Measurements from ENCODE around the gene BTN1A1. TPM values are rescaled to one million over a fixed set of nuclear protein-coding genes. Genes with fewer than 3 reads are reported as not detected.

Gene BTN1A1
- total RNA-seq (not detected), polyA plus RNA-seq (not detected)
- long read RNA-seq, donor 1, result 0 reads
- long read RNA-seq, donor 2, result 0 reads
- long read RNA-seq, donor 3, result 0 reads
- long read RNA-seq, donor 4, result 0 reads
- long read RNA-seq, donor 5, result 0 reads
- long read RNA-seq, donor 6, result 0 reads
- long read RNA-seq, donor 7, result 0 reads
- long read RNA-seq, donor 8, result 0 reads
- long read RNA-seq, donor 9, result 0 reads
- long read RNA-seq, donor 10, result 0 reads

DNA sequence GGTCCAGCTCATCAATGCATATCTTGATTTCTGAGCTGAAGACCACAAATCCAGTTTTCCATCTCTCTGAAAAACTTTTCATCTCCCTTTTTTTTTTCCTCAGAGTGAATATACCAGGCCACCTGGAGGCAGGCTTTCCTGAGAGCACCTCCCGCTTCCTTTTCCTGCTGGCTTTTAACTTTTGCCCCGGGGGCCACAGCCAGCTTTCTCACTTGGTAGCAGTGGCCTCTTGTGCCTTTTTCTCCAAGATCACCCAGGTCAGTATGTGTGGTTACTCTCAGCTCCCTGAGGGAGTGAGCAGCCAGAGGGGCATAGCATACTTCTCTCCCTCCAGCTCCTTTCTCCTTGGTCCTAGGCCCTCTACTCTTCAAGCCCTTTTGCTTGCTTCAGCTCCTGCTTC lies at the start of gene BTN1A1:
Gene BTN1A1 (plus strand): TSS at position 202 of the 400 bp plus-strand sequence. CDS start 984 bp downstream, outside the sequence.
- Histone ChIP-seq H3K36me3 (no peaks in the 10 kb centered on the region), H3K27me3 (peaks cover 0 to 56% (median 25%) of the 10 kb centered on the region in 3 donors), H3K27ac (no peak within 1 kb of the TSS), H3K4me3 (no peak within 1 kb of the TSS), H3K9me3 (no peaks in the 10 kb centered on the region), H3K4me1 (peaks cover 13 to 15% (median 14%) of the 10 kb centered on the region in 4 donors)
- no peak for TF ChIP-seq POLR2AphosphoS5 (IDR thresholded peaks at IDR 0.05)
- no peak for TF ChIP-seq CTCF (IDR thresholded peaks at IDR 0.05)
- no peak for TF ChIP-seq EP300 (IDR thresholded peaks at IDR 0.05)
- no peak for TF ChIP-seq POLR2A (IDR thresholded peaks at IDR 0.05)
- DNase-seq, result no peak
- WGBS, 5 donors, result 52 to 75% (median 58%) methylated on average over 2 of the region's 2 CpGs
- intact Hi-C loops (cut with DNase I; ENCODE audit: low total_unique reads), result no loop called here

DNA sequence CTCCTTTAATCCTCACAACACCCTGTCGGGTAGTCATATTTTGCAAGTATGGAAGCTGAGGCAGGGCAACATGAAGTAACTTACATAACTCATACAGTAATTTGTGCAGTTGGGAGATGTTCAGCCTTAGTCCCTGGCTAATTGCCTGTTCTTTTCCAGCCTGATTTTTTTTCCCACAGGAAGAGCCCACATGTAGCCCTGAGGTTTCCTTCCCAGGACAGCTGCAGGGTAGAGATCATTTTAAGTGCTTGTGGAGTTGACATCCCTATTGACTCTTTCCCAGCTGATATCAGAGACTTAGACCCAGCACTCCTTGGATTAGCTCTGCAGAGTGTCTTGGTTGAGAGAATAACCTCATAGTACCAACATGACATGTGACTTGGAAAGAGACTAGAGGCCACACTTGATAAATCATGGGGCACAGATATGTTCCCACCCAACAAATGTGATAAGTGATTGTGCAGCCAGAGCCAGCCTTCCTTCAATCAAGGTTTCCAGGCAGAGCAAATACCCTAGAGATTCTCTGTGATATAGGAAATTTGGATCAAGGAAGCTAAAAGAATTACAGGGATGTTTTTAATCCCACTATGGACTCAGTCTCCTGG lies 47.4 kb upstream of the BTN1A1 start:
- no peaks in the 10 kb centered on the region for H3K27me3 ChIP-seq
- H3K36me3 ChIP-seq, result peaks cover 2 to 37% (median 35%) of the 10 kb centered on the region in 4 donors
- H3K9me3 ChIP-seq, result no peaks in the 10 kb centered on the region
- H3K4me1 ChIP-seq, result peaks cover 0 to 11% (median 7%) of the 10 kb centered on the region in 4 donors
- TF ChIP-seq CTCF (IDR thresholded peaks at IDR 0.05), result no peak
- TF ChIP-seq EP300 (IDR thresholded peaks at IDR 0.05), result no peak
- TF ChIP-seq POLR2AphosphoS5 (IDR thresholded peaks at IDR 0.05), result no peak
- TF ChIP-seq POLR2A (IDR thresholded peaks at IDR 0.05), result no peak
- intact Hi-C loops (cut with DNase I; ENCODE audit: low total_unique reads), result no loop called here
- H3K27ac ChIP-seq, result no peak overlapping the region
- 82 to 98% (median 88%) methylated on average over 1 of the region's 1 CpG for WGBS, 5 donors
- DNase-seq, result no peak
- no peak overlapping the region for H3K4me3 ChIP-seq

GRCh38 chr6:26454631-26455030 lies 45.5 kb upstream of the BTN1A1 start:
- DNase-seq, result no peak
- intact Hi-C loops (cut with DNase I; ENCODE audit: low total_unique reads), result no loop called here
- TF ChIP-seq POLR2AphosphoS5 (IDR thresholded peaks at IDR 0.05), result no peak
- no peak for TF ChIP-seq CTCF (IDR thresholded peaks at IDR 0.05)
- no peak for TF ChIP-seq POLR2A (IDR thresholded peaks at IDR 0.05)
- Histone ChIP-seq H3K4me1 (peaks cover 12 to 23% (median 15%) of the 10 kb centered on the region in 4 donors), H3K27ac (no peak overlapping the region), H3K9me3 (no peaks in the 10 kb centered on the region), H3K4me3 (no peak overlapping the region), H3K27me3 (no peaks in the 10 kb centered on the region), H3K36me3 (peaks cover 1 to 26% (median 22%) of the 10 kb centered on the region in 4 donors)
- 76 to 97% (median 94%) methylated on average over 1 of the region's 1 CpG for WGBS, 5 donors

GRCh38 chr6:26455357-26455970 lies 44.6 kb upstream of the BTN1A1 start:
- peaks cover 21 to 31% (median 24%) of the 10 kb centered on the region in 4 donors for H3K4me1 ChIP-seq
- H3K27ac ChIP-seq, result no peak overlapping the region
- H3K9me3 ChIP-seq, result no peaks in the 10 kb centered on the region
- intact Hi-C loops (cut with DNase I; ENCODE audit: low total_unique reads), result no loop called here
- TF ChIP-seq CTCF (IDR thresholded peaks at IDR 0.05), result no peak
- no peak for TF ChIP-seq POLR2AphosphoS5 (IDR thresholded peaks at IDR 0.05)
- TF ChIP-seq POLR2A (IDR thresholded peaks at IDR 0.05), result no peak
- TF ChIP-seq EP300 (IDR thresholded peaks at IDR 0.05), result no peak
- H3K36me3 ChIP-seq, result peaks cover 6 to 22% (median 22%) of the 10 kb centered on the region in 4 donors
- WGBS, 5 donors, result 83 to 94% (median 90%) methylated on average over 3 of the region's 3 CpGs
- no peaks in the 10 kb centered on the region for H3K27me3 ChIP-seq
- H3K4me3 ChIP-seq, result no peak overlapping the region
- DNase-seq, result no peak
